Gastroesophageal sphincter (tissue), 4 donors: ENCODE measurements around the gene CEP152. TPM values are rescaled to one million over a fixed set of nuclear protein-coding genes. Genes with fewer than 3 reads are reported as not detected.

Source experiments
- ATAC-seq: fragments of 150-250 bp; one replicate; pipeline ENCODE4 v1.9.1; 2016; ENCODE audit warnings: mild to moderate bottlenecking, moderate library complexity
- H3K27ac ChIP-seq, 4 donors: fragments of 200-600 bp; sonication (generic) in 3 of 4; 1 replicate in 3 of 4; 2 replicates in 1 of 4; pipeline ENCODE4 v1.5.1; 2016 to 2019
- H3K27me3 ChIP-seq: fragments of 200-600 bp; sonication (generic); one replicate; pipeline ENCODE4 v1.5.1; 2019
- H3K36me3 ChIP-seq, 2 donors: fragments of 200-600 bp; sonication (generic); one replicate each; pipeline ENCODE4 v1.5.1; 2019; ENCODE audit warnings: control low read depth in 1 of 2
- H3K4me1 ChIP-seq, 3 donors: fragments of 200-600 bp; sonication (generic); 1 replicate in 2 of 3; 2 replicates in 1 of 3; pipeline ENCODE4 v1.5.1; 2016 to 2019; ENCODE audit warnings: control low read depth in 2 of 3
- H3K4me3 ChIP-seq, 2 donors: fragments of 200-600 bp; sonication (generic); one replicate each; pipeline ENCODE4 v1.5.1; 2019; ENCODE audit warnings: mild to moderate bottlenecking in 1 of 2, moderate library complexity in 1 of 2
- H3K9me3 ChIP-seq, 3 donors: fragments of 200-600 bp; sonication (generic); one replicate each; pipeline ENCODE4 v1.5.1; 2017 to 2019; ENCODE audit warnings: control low read depth in 2 of 3
- EP300 ChIP-seq: sonication (generic); formaldehyde crosslinking; IDR thresholded peaks from one replicate; pipeline ENCODE4 v1.6.1; 2017; ENCODE audit warnings: antibody characterized with exemption, mild to moderate bottlenecking
- POLR2A ChIP-seq, 2 donors: fragments of 450-650 bp; IDR thresholded peaks; one replicate each; pipeline ENCODE4 v1.6.1; 2017; ENCODE audit warnings: antibody characterized with exemption in 2 of 2, mild to moderate bottlenecking in 2 of 2, moderate library complexity in 1 of 2
- POLR2AphosphoS5 ChIP-seq: sonication (generic); formaldehyde crosslinking; IDR thresholded peaks from one replicate; pipeline ENCODE4 v1.6.1; 2017; ENCODE audit warnings: antibody characterized with exemption
- WGBS, 2 donors: methylation state at CpG; one replicate each; pipeline ENCODE4 v1.1.5; 2018; ENCODE audit warnings: low coverage in 1 of 2; 5-methylcytosine and 5-hydroxymethylcytosine counted together
- total RNA-seq, 4 donors: library from RNA; depleted of rRNA; stranded (reverse); fragments of >200 nt; gene quantifications; one replicate each; pipeline ENCODE4 v1.1.0, GENCODE V29; 2016
- TF ChIP-seq, protein P1 (sequence below), 4 experiments: fragments of 200-600 bp in 2 of 4; fragments of 450-650 bp in 2 of 4; sonication (generic) in 1 of 4; IDR thresholded peaks; one replicate each; pipeline ENCODE4 v1.5.1; 2017 to 2019; ENCODE audit warnings: antibody characterized with exemption in 4 of 4, mild to moderate bottlenecking in 2 of 4, moderate library complexity in 2 of 4

The CEP152 gene
- total RNA-seq, 4 donors from 2014 or later = 3.0 to 5.0 (median 3.9) TPM

DNA sequence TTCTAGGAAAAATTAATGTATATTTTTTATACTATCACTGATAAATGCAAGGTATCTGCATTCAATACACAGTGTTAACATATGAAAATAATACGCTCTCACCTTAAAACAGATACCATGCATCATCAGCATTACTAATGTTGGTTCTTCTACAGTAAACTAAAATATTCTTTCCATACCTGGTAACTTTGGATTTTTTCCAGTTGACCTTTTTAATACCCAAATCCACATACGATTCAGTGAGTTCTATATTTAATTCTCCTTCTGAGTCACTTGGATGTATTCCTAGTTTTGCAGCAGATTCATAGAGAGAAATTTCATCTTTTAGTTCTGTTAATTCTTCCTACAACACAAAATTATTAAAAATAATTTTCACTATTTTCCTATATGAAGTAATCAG is 29.9 kb downstream of the CEP152 start:
- WGBS, 2 donors = 49 to 50% methylated on average over 2 of the region's 2 CpGs
- ATAC-seq = no peak

DNA sequence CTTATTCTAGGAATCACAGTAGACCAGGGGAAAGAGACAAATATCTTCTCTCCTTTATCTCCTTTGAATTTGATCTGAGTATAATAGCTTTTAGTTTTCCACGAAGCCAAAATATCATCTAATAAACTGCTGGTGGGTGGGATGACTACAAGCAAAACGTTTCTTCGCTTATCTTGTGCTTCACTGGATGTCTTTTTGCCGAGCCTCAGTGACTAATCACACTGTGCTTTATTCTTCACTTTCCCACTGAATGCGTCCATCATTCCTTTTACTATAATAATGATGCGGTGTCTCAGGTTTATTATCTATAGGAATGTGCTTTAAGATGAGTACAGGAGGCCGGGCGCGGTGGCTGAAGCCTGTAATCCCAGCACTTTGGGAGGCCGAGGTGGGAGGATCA is 32.5 kb downstream of the CEP152 start:
- Histone ChIP-seq H3K36me3 (peaks cover 0 to 20% of the 10 kb centered on the region in 2 donors), H3K4me1 (peaks cover 4 to 11% (median 7%) of the 10 kb centered on the region in 3 donors), H3K9me3 (no peaks in the 10 kb centered on the region), H3K27ac (peak overlapping the region in 3 of 4 donors; percentile 25 to 46 (median 45)), H3K4me3 (no peak overlapping the region), H3K27me3 (no peaks in the 10 kb centered on the region)
- no peak for ATAC-seq
- 57 to 93% methylated on average over 5 to 10 of the region's 10 CpGs for WGBS, 2 donors
- no peak for TF ChIP-seq POLR2AphosphoS5
- no peak for TF ChIP-seq EP300

More for the DNA sequence above, 29.9 kb downstream of the CEP152 start:
- H3K27ac ChIP-seq = no peak overlapping the region
- H3K9me3 ChIP-seq = no peaks in the 10 kb centered on the region
- TF ChIP-seq POLR2AphosphoS5 (no peak), EP300 (no peak), POLR2A (IDR thresholded peaks at IDR 0.05) (no peak)
- TF ChIP-seq, protein P1, sequence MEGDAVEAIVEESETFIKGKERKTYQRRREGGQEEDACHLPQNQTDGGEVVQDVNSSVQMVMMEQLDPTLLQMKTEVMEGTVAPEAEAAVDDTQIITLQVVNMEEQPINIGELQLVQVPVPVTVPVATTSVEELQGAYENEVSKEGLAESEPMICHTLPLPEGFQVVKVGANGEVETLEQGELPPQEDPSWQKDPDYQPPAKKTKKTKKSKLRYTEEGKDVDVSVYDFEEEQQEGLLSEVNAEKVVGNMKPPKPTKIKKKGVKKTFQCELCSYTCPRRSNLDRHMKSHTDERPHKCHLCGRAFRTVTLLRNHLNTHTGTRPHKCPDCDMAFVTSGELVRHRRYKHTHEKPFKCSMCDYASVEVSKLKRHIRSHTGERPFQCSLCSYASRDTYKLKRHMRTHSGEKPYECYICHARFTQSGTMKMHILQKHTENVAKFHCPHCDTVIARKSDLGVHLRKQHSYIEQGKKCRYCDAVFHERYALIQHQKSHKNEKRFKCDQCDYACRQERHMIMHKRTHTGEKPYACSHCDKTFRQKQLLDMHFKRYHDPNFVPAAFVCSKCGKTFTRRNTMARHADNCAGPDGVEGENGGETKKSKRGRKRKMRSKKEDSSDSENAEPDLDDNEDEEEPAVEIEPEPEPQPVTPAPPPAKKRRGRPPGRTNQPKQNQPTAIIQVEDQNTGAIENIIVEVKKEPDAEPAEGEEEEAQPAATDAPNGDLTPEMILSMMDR (IDR thresholded peaks at IDR 0.05) = no peak
- H3K4me1 ChIP-seq = peaks cover 7 to 32% (median 13%) of the 10 kb centered on the region in 3 donors
- peaks cover 0 to 20% of the 10 kb centered on the region in 2 donors for H3K36me3 ChIP-seq
- H3K4me3 ChIP-seq = no peak overlapping the region
- H3K27me3 ChIP-seq = no peaks in the 10 kb centered on the region

GRCh38 chr15:48777645-48778330 is 33.1 kb downstream of the CEP152 start:
- H3K9me3 ChIP-seq = no peaks in the 10 kb centered on the region
- H3K36me3 ChIP-seq = peaks cover 0 to 18% of the 10 kb centered on the region in 2 donors
- 43 to 56% methylated on average over 1 of the region's 1 CpG for WGBS, 2 donors
- H3K27ac ChIP-seq = peak overlapping the region; percentile 25 to 46 (median 40)
- TF ChIP-seq, protein P1 (IDR thresholded peaks at IDR 0.05) = no peak
- no peak for TF ChIP-seq POLR2A (IDR thresholded peaks at IDR 0.05)
- TF ChIP-seq EP300 = no peak
- TF ChIP-seq POLR2AphosphoS5 = no peak
- no peak for ATAC-seq
- no peaks in the 10 kb centered on the region for H3K27me3 ChIP-seq
- peaks cover 4 to 11% (median 7%) of the 10 kb centered on the region in 3 donors for H3K4me1 ChIP-seq
- H3K4me3 ChIP-seq = no peak overlapping the region

DNA sequence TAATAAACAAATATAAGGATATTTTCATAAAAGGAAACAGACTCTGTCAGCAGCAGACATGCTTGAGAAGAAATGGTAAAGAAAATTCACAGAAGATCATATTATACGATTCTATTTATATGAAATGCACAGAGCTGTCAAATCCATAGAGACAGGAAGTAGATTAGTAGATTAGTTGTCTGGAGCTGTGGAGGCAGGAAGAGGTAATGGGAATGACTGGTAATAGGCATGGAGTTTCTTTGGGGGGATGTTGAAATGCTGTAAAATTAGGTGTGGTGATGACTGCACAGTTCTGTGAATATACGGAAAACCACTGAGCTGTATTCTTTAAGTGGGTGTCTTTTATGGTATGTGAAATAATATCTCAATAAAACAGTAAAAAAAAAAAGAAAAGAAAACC is 35.3 kb downstream of the CEP152 start:
- no peak overlapping the region for H3K4me3 ChIP-seq
- no peaks in the 10 kb centered on the region for H3K27me3 ChIP-seq
- peaks cover 0 to 7% of the 10 kb centered on the region in 2 donors for H3K36me3 ChIP-seq
- H3K27ac ChIP-seq = no peak overlapping the region
- peaks cover 4 to 11% (median 7%) of the 10 kb centered on the region in 3 donors for H3K4me1 ChIP-seq
- TF ChIP-seq EP300 (no peak), POLR2A (IDR thresholded peaks at IDR 0.05) (no peak), POLR2AphosphoS5 (no peak)
- TF ChIP-seq, protein P1 (IDR thresholded peaks at IDR 0.05) = no peak
- 85 to 89% methylated on average over 2 of the region's 2 CpGs for whole genome bisulfite sequencing, 2 donors
- H3K9me3 ChIP-seq = no peaks in the 10 kb centered on the region
- no peak for ATAC-seq

GRCh38 chr15:48774484-48774883 is 36.4 kb downstream of the CEP152 start:
- WGBS, 2 donors = 92 to 100% methylated on average over 1 of the region's 1 CpG
- no peaks in the 10 kb centered on the region for H3K9me3 ChIP-seq
- peaks cover 4 to 11% (median 7%) of the 10 kb centered on the region in 3 donors for H3K4me1 ChIP-seq
- no peak for ATAC-seq
- peaks cover 0 to 5% of the 10 kb centered on the region in 2 donors for H3K36me3 ChIP-seq
- no peak overlapping the region for H3K4me3 ChIP-seq
- no peak overlapping the region for H3K27ac ChIP-seq
- no peaks in the 10 kb centered on the region for H3K27me3 ChIP-seq
- no peak for TF ChIP-seq EP300
- no peak for TF ChIP-seq POLR2AphosphoS5

GRCh38 chr15:48766196-48766595 is 44.7 kb downstream of the CEP152 start:
- no peaks in the 10 kb centered on the region for H3K4me1 ChIP-seq
- no peaks in the 10 kb centered on the region for H3K9me3 ChIP-seq
- no peak overlapping the region for H3K4me3 ChIP-seq
- TF ChIP-seq POLR2A (IDR thresholded peaks at IDR 0.05) (no peak), POLR2AphosphoS5 (no peak), EP300 (no peak)
- TF ChIP-seq, protein P1 (IDR thresholded peaks at IDR 0.05) = no peak
- H3K27me3 ChIP-seq = no peaks in the 10 kb centered on the region
- peaks cover 0 to 5% of the 10 kb centered on the region in 2 donors for H3K36me3 ChIP-seq
- 73 to 91% methylated on average over 3 to 4 of the region's 4 CpGs for WGBS, 2 donors
- no peak for ATAC-seq
- H3K27ac ChIP-seq = no peak overlapping the region
